HAP-1 (cell line): Measurements from ENCODE around the gene KLK2.

Experiments
- DNase-seq, 2 experiments: peaks; one replicate each; pipeline ENCODE4 v3.0.0-alpha.2; 2016 to 2020; ENCODE audit warnings: low spot score in 2 of 2
- H3K27me3 ChIP-seq: fragments of 250-450 bp; sonication (Bioruptor Pico); 2 replicates; pipeline ENCODE4 v1.5.1; 2020; ENCODE audit warnings: low read depth, mild to moderate bottlenecking, moderate library complexity
- H3K36me3 ChIP-seq: fragments of 250-450 bp; sonication (Bioruptor Pico); replicated peaks from 2 replicates; pipeline ENCODE4 v1.5.1; 2020; ENCODE audit warnings: mild to moderate bottlenecking
- H3K4me1 ChIP-seq: fragments of 250-450 bp; sonication (Bioruptor Pico); 2 replicates; pipeline ENCODE4 v1.5.1; 2020; ENCODE audit warnings: mild to moderate bottlenecking
- H3K4me3 ChIP-seq: fragments of 250-450 bp; sonication (Bioruptor Pico); 2 replicates; pipeline ENCODE4 v1.5.1; 2020; ENCODE audit warnings: mild to moderate bottlenecking, moderate library complexity
- H3K9me3 ChIP-seq: fragments of 250-450 bp; sonication (Bioruptor Pico); 2 replicates; pipeline ENCODE4 v1.5.1; 2020; ENCODE audit warnings: mild to moderate bottlenecking, moderate library complexity
- in situ Hi-C: fragments of 300-500 bp; cut with MboI; formaldehyde crosslinking; loops from 3 replicates; pipeline ENCODE4 v1.14.3; 2020; ENCODE audit warnings: low sequenced_read_pairs, inconsistent platforms, mixed read lengths

The KLK2 gene

GRCh38 chr19:50861010-50861409 lies 12.2 kb upstream of the KLK2 start:
- DNase-seq = no peak
- Histone ChIP-seq H3K27me3 (peaks cover 12% of the 10 kb centered on the region), H3K9me3 (no peaks in the 10 kb centered on the region), H3K4me3 (no peak overlapping the region), H3K36me3 (no peaks in the 10 kb centered on the region), H3K4me1 (no peaks in the 10 kb centered on the region)
- in situ Hi-C loops = no loop called here

GRCh38 chr19:50861496-50862286 lies 11.5 kb upstream of the KLK2 start:
- H3K4me1 ChIP-seq = no peaks in the 10 kb centered on the region
- no peak overlapping the region for H3K4me3 ChIP-seq
- DNase-seq = no peak
- H3K36me3 ChIP-seq = no peaks in the 10 kb centered on the region
- in situ Hi-C loops = no loop called here
- no peaks in the 10 kb centered on the region for H3K9me3 ChIP-seq
- peaks cover 9% of the 10 kb centered on the region for H3K27me3 ChIP-seq

GRCh38 chr19:50869479-50869878 lies 3.8 kb upstream of the KLK2 start:
- no peaks in the 10 kb centered on the region for H3K9me3 ChIP-seq
- no peak for DNase-seq
- no peak overlapping the region for H3K4me3 ChIP-seq
- no peaks in the 10 kb centered on the region for H3K36me3 ChIP-seq
- in situ Hi-C loops = no loop called here
- no peaks in the 10 kb centered on the region for H3K4me1 ChIP-seq
- peaks cover 7% of the 10 kb centered on the region for H3K27me3 ChIP-seq

GRCh38 chr19:50870417-50871089 lies 2.7 kb upstream of the KLK2 start:
- Histone ChIP-seq H3K4me1 (no peaks in the 10 kb centered on the region), H3K36me3 (no peaks in the 10 kb centered on the region), H3K4me3 (no peak overlapping the region), H3K9me3 (no peaks in the 10 kb centered on the region), H3K27me3 (peaks cover 18% of the 10 kb centered on the region)
- in situ Hi-C loops = no loop called here
- DNase-seq = peak in 1 of 2 experiments; percentile 65

GRCh38 chr19:50874211-50874610 lies 972 bp downstream of the KLK2 start:
- H3K36me3 ChIP-seq = no peaks in the 10 kb centered on the region
- in situ Hi-C loops = no loop called here
- H3K9me3 ChIP-seq = no peaks in the 10 kb centered on the region
- no peak overlapping the region for H3K4me3 ChIP-seq
- DNase-seq = no peak
- peaks cover 24% of the 10 kb centered on the region for H3K27me3 ChIP-seq
- no peaks in the 10 kb centered on the region for H3K4me1 ChIP-seq

GRCh38 chr19:50875795-50876422 lies 2.7 kb downstream of the KLK2 start:
- no peaks in the 10 kb centered on the region for H3K36me3 ChIP-seq
- H3K4me3 ChIP-seq = no peak overlapping the region
- DNase-seq = no peak
- peaks cover 24% of the 10 kb centered on the region for H3K27me3 ChIP-seq
- in situ Hi-C loops = no loop called here
- H3K9me3 ChIP-seq = no peaks in the 10 kb centered on the region
- no peaks in the 10 kb centered on the region for H3K4me1 ChIP-seq

GRCh38 chr19:50876456-50876855 lies 3.2 kb downstream of the KLK2 start:
- Histone ChIP-seq H3K27me3 (peaks cover 24% of the 10 kb centered on the region), H3K4me1 (no peaks in the 10 kb centered on the region), H3K36me3 (no peaks in the 10 kb centered on the region), H3K9me3 (no peaks in the 10 kb centered on the region), H3K4me3 (no peak overlapping the region)
- DNase-seq = no peak
- in situ Hi-C loops = no loop called here

- Histone ChIP-seq H3K36me3 (no peaks in the 10 kb centered on the region), H3K4me3 (no peak overlapping the region), H3K27me3 (peaks cover 24% of the 10 kb centered on the region), H3K9me3 (no peaks in the 10 kb centered on the region), H3K4me1 (no peaks in the 10 kb centered on the region)
- in situ Hi-C loops = no loop called here
- DNase-seq = no peak
Measured at GRCh38 chr19:50877338-50877737, 4.1 kb downstream of the KLK2 start.

- Histone ChIP-seq H3K27me3 (peaks cover 25% of the 10 kb centered on the region), H3K4me1 (no peaks in the 10 kb centered on the region), H3K9me3 (no peaks in the 10 kb centered on the region), H3K36me3 (no peaks in the 10 kb centered on the region), H3K4me3 (no peak overlapping the region)
- no peak for DNase-seq
- in situ Hi-C loops = no loop called here
Measured at GRCh38 chr19:50878851-50879250, 5.6 kb downstream of the KLK2 start.

GRCh38 chr19:50880241-50880640 lies 7.0 kb downstream of the KLK2 start:
- in situ Hi-C loops = no loop called here
- H3K27me3 ChIP-seq = peaks cover 12% of the 10 kb centered on the region
- no peaks in the 10 kb centered on the region for H3K4me1 ChIP-seq
- no peak for DNase-seq
- H3K9me3 ChIP-seq = no peaks in the 10 kb centered on the region
- no peak overlapping the region for H3K4me3 ChIP-seq
- no peaks in the 10 kb centered on the region for H3K36me3 ChIP-seq

- no peak for DNase-seq
- Histone ChIP-seq H3K4me3 (no peak overlapping the region), H3K36me3 (no peaks in the 10 kb centered on the region), H3K27me3 (peaks cover 3% of the 10 kb centered on the region; the same call in 1 of the 2 replicates), H3K9me3 (no peaks in the 10 kb centered on the region), H3K4me1 (no peaks in the 10 kb centered on the region)
- in situ Hi-C loops = no loop called here
Measured at GRCh38 chr19:50882188-50882587, 8.9 kb downstream of the KLK2 start.

- Histone ChIP-seq H3K27me3 (peaks cover 9% of the 10 kb centered on the region; the same call in 1 of the 2 replicates), H3K4me1 (no peaks in the 10 kb centered on the region), H3K9me3 (no peaks in the 10 kb centered on the region), H3K4me3 (no peak overlapping the region), H3K36me3 (no peaks in the 10 kb centered on the region)
- in situ Hi-C loops = no loop called here
- DNase-seq = no peak
Measured at GRCh38 chr19:50889638-50890037, 16.4 kb downstream of the KLK2 start.

GRCh38 chr19:50890422-50891252 lies 17.4 kb downstream of the KLK2 start:
- H3K27me3 ChIP-seq = peaks cover 9% of the 10 kb centered on the region; the same call in 1 of the 2 replicates
- H3K36me3 ChIP-seq = no peaks in the 10 kb centered on the region
- H3K4me1 ChIP-seq = no peaks in the 10 kb centered on the region
- in situ Hi-C loops = no loop called here
- DNase-seq = no peak
- H3K9me3 ChIP-seq = no peaks in the 10 kb centered on the region
- no peak overlapping the region for H3K4me3 ChIP-seq
